MCF 10A (cell line): ENCODE results near the gene TOR1AIP2. TPM values are rescaled to one million over a fixed set of nuclear protein-coding genes. Genes with fewer than 3 reads are reported as not detected.

Experiments
- BruUV-seq: library from RNA; stranded (reverse); fragments of 400-500 nt; replicated peaks from 2 replicates; lab custom pipeline; 2021; lab: Mats Ljungman, UMichigan
- CTCF ChIA-PET: fragments of 300-600 bp; sonication (Branson Sonifier 250); formaldehyde crosslinking; extraction: SDS; loops from one replicate; lab custom pipeline; 2021; ENCODE audit warnings: antibody characterized with exemption, inconsistent platforms; lab: Yijun Ruan, JAX
- POLR2A ChIA-PET: fragments of 300-600, 350-650 bp; sonication (Branson Sonifier 250); formaldehyde crosslinking; extraction: SDS; loops from one replicate; lab custom pipeline; 2020; ENCODE audit warnings: antibody characterized with exemption, inconsistent platforms; lab: Yijun Ruan, JAX
- DNase-seq: peaks from one replicate; pipeline ENCODE4 v3.0.0-alpha.2; 2018; ENCODE audit not compliant: unreplicated experiment
- H3K27ac Mint-ChIP-seq: one replicate; pipeline ENCODE4 v1.8.0; 2022; ENCODE audit warnings: mild to moderate bottlenecking, low read depth, mixed read lengths; ENCODE audit not compliant: unreplicated experiment
- H3K27me3 Mint-ChIP-seq: one replicate; pipeline ENCODE4 v1.8.0; 2022; ENCODE audit warnings: mixed read lengths; ENCODE audit not compliant: insufficient read depth, unreplicated experiment
- H3K36me3 Mint-ChIP-seq: one replicate; pipeline ENCODE4 v1.8.0; 2022; ENCODE audit warnings: mild to moderate bottlenecking, moderate library complexity, mixed read lengths; ENCODE audit not compliant: insufficient read depth, unreplicated experiment
- H3K4me1 Mint-ChIP-seq: one replicate; pipeline ENCODE4 v1.8.0; 2022; ENCODE audit warnings: mixed read lengths; ENCODE audit not compliant: insufficient read depth, unreplicated experiment
- H3K4me3 Mint-ChIP-seq: one replicate; pipeline ENCODE4 v1.8.0; 2022; ENCODE audit warnings: mild to moderate bottlenecking, moderate library complexity, mixed read lengths; ENCODE audit not compliant: unreplicated experiment
- H3K9me3 Mint-ChIP-seq: one replicate; pipeline ENCODE4 v1.8.0; 2022; ENCODE audit warnings: mixed read lengths; ENCODE audit not compliant: unreplicated experiment
- intact Hi-C: fragments of 100-400 bp; cut with micrococcal nuclease; formaldehyde crosslinking; loops from 2 replicates; pipeline ENCODE4 v1.14.1; 2022
- total RNA-seq: library from RNA; stranded (reverse); gene quantifications from 2 replicates; pipeline ENCODE4 v1.2.3, GENCODE V29; 2022
- TF ChIP-seq, protein P1 (sequence below): fragments of 200-600 bp; IDR thresholded peaks from one replicate; pipeline ENCODE4 v1.8.0; 2022; ENCODE audit warnings: antibody characterized with exemption, mild to moderate bottlenecking; ENCODE audit not compliant: unreplicated experiment

TOR1AIP2 gene
- total RNA-seq, 1 experiment from 2014 or later, result 166 TPM

DNA sequence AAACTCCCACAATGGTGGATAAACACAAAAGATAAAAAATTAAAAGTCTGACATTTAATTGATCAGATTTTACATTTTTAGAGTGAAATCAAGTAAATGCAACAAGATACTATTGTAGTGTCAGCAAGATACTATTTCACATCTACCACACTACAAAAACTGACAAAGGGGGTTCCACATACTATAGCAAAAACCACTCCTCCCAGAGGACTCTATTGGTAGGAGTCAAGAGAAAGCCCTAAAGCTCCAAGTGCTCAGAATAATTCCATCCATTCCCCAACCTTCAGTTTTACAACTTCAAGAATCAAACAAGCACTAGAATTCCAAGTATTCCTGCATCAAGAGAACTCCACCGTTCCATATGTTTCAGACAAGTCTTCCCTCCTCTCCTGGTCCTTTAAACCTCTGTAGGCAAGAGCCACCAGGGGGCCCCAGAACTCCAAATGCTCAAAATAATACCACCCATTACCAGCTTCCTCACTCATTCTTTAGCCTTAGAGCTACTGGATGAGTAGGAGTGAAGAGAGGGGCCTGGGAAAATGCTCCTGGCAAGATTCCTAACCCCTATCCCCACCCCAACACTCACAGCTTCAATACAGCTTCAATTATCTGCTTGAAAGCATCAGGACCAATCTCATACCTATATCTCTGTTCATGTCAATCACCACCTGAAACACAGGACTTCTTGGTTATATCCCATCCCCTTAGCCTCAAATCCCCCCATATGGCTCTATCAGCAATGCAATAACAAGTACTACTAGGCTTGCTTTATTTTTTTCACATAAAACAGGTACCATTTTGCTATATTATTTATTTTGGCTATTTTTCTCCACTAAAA, 9.9 kb downstream of the TOR1AIP2 start:
- POLR2A ChIA-PET, result interaction anchor here (0.6 to 5.5 kb wide), 4 partner anchors 10 to 639 kb away, joined by 3 to 41 read pairs (median 3); partner anchors contain the start of genes TOR1AIP1 and TOR1AIP2
- no peaks in the 10 kb centered on the region for H3K27me3 Mint-ChIP-seq
- DNase-seq, result peak; percentile 79
- H3K27ac Mint-ChIP-seq, result no peak overlapping the region
- peaks cover 32% of the 10 kb centered on the region for H3K4me1 Mint-ChIP-seq
- CTCF ChIA-PET, result interaction anchor here (0.5 to 4.2 kb wide), 24 partner anchors 8 to 660 kb away, joined by 3 to 18 read pairs (median 4); partner anchors contain the start of gene TOR1AIP1
- intact Hi-C loops, result loop anchor here (1.0 kb wide), 2 partner anchors 301 to 311 kb away; no protein-coding TSS in a partner anchor
- H3K9me3 Mint-ChIP-seq, result no peaks in the 10 kb centered on the region
- peaks cover 93% of the 10 kb centered on the region for H3K36me3 Mint-ChIP-seq
- TF ChIP-seq, protein P1, sequence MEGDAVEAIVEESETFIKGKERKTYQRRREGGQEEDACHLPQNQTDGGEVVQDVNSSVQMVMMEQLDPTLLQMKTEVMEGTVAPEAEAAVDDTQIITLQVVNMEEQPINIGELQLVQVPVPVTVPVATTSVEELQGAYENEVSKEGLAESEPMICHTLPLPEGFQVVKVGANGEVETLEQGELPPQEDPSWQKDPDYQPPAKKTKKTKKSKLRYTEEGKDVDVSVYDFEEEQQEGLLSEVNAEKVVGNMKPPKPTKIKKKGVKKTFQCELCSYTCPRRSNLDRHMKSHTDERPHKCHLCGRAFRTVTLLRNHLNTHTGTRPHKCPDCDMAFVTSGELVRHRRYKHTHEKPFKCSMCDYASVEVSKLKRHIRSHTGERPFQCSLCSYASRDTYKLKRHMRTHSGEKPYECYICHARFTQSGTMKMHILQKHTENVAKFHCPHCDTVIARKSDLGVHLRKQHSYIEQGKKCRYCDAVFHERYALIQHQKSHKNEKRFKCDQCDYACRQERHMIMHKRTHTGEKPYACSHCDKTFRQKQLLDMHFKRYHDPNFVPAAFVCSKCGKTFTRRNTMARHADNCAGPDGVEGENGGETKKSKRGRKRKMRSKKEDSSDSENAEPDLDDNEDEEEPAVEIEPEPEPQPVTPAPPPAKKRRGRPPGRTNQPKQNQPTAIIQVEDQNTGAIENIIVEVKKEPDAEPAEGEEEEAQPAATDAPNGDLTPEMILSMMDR, result peak; percentile 81
- H3K4me3 Mint-ChIP-seq, result no peak overlapping the region
- BruUV-seq, result no TSS peak

DNA sequence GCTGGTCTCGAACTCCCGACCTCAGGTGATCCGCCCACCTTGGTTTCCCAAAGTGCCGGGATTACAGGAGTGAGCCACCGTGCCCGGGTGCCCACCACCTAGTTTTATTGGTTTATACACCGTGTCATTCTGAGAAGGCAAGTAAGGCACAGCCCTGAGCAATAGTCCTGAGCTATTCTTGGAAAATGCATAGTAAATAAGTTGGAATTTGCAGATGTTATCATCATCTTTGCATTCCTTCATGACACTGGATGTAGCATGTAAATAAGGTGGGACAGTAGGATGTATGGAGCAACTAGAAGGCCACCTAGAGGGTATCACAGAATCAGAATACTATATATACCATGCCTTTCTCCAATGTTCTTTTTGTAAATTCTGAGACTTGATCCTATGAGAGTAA, 11.0 kb downstream of the TOR1AIP2 start:
- no peak overlapping the region for H3K27ac Mint-ChIP-seq
- intact Hi-C loops, result loop anchor here (1.0 kb wide), 2 partner anchors 302 to 312 kb away; no protein-coding TSS in a partner anchor
- H3K36me3 Mint-ChIP-seq, result peaks cover 93% of the 10 kb centered on the region
- no peak overlapping the region for H3K4me3 Mint-ChIP-seq
- no TSS peak for BruUV-seq
- POLR2A ChIA-PET, result interaction anchor here (1.1 to 5.5 kb wide), 2 partner anchors 11 to 16 kb away, joined by 3 to 41 read pairs; partner anchors contain the start of genes TOR1AIP1 and TOR1AIP2
- TF ChIP-seq, protein P1, result no peak
- no peak for DNase-seq
- no peaks in the 10 kb centered on the region for H3K9me3 Mint-ChIP-seq
- CTCF ChIA-PET, result interaction anchor here (0.6 to 4.2 kb wide), 16 partner anchors 8 to 312 kb away, joined by 3 to 18 read pairs (median 4); no protein-coding TSS in a partner anchor
- H3K27me3 Mint-ChIP-seq, result no peaks in the 10 kb centered on the region
- H3K4me1 Mint-ChIP-seq, result peaks cover 22% of the 10 kb centered on the region

DNA sequence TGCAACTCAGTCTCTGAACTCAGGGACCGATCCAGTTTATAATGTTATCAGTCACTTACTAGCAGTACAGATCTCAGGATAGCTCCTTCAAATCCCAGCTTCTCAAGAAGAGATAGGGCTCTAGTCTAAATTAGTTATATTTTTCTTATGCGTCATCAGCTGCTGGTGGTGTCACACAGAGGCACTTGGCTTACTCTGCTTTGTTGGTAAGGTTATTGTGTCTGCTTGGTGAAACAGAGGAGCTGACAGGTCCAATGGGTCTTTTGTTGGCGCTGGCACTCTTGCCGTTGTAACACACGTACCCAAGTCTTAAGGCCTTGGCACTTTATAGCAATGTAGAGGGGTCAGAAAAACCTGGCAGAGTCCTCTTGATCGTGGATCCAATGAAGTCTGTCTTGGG, 12.2 kb downstream of the TOR1AIP2 start:
- intact Hi-C loops, result no loop called here
- Mint-ChIP-seq H3K36me3 (peaks cover 94% of the 10 kb centered on the region), H3K27ac (no peak overlapping the region), H3K4me1 (peaks cover 24% of the 10 kb centered on the region), H3K9me3 (no peaks in the 10 kb centered on the region), H3K27me3 (no peaks in the 10 kb centered on the region), H3K4me3 (no peak overlapping the region)
- ChIA-PET CTCF (interaction anchor here (1.2 to 4.2 kb wide), 4 partner anchors 12 to 159 kb away, joined by 3 to 18 read pairs (median 7); no protein-coding TSS in a partner anchor), POLR2A (interaction anchor here (0.6 to 5.5 kb wide), 6 partner anchors 9 to 159 kb away, joined by 3 to 41 read pairs (median 6); partner anchors contain the start of gene TOR1AIP2)
- TF ChIP-seq, protein P1, result no peak
- DNase-seq, result no peak
- BruUV-seq, result no TSS peak

DNA sequence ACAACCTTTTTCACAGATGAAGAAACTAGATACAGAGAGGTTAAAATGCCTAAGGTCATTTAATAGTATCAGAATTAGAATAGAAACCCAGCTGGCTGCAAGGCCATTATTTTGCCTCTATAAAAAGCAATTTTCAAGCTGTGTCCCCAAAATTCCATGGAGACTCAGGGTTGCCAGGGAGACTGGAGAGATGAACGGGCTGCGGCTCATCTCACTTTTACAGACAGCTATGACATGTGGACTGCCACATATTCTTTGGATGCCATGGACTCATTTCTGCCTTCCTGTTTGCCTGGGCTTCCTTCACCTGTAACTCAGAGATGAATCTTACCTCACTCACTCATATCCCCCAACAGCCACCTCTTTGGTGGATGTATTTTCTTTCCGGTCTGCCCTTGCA, 17.0 kb downstream of the TOR1AIP2 start:
- no peak for DNase-seq
- Mint-ChIP-seq H3K36me3 (peaks cover 83% of the 10 kb centered on the region), H3K27me3 (no peaks in the 10 kb centered on the region), H3K9me3 (no peaks in the 10 kb centered on the region), H3K27ac (no peak overlapping the region), H3K4me1 (peaks cover 7% of the 10 kb centered on the region), H3K4me3 (no peak overlapping the region)
- TF ChIP-seq, protein P1, result no peak
- CTCF ChIA-PET, result interaction anchor here (0.5 to 1.7 kb wide), 5 partner anchors 46 to 1323 kb away, joined by 3 to 5 read pairs (median 3); no protein-coding TSS in a partner anchor
- no TSS peak for BruUV-seq
- intact Hi-C loops, result no loop called here
- POLR2A ChIA-PET, result interaction anchor here (0.9 to 1.4 kb wide), 3 partner anchors 22 to 834 kb away, joined by 3 read pairs; no protein-coding TSS in a partner anchor
